KMS-11 (cell line): Measurements from ENCODE around the gene HCFC1.

Source experiments
- H2AFZ ChIP-seq: fragments of 200-600 bp; sonication (generic); 2 replicates; pipeline ENCODE4 v1.6.1; 2016; ENCODE audit warnings: antibody characterized with exemption, mixed run types, low read depth
- H3K27ac ChIP-seq: fragments of 200-600 bp; sonication (generic); 2 replicates; pipeline ENCODE4 v1.6.1; 2016; ENCODE audit warnings: mild to moderate bottlenecking, mixed run types
- H3K27me3 ChIP-seq: fragments of 200-600 bp; sonication (generic); 2 replicates; pipeline ENCODE4 v1.6.1; 2017; ENCODE audit warnings: mild to moderate bottlenecking, low read depth, mixed run types, moderate library complexity; ENCODE audit not compliant: insufficient read depth
- H3K36me3 ChIP-seq: fragments of 200-600 bp; sonication (generic); 2 replicates; pipeline ENCODE4 v1.6.1; 2017; ENCODE audit warnings: mild to moderate bottlenecking, mixed run types; ENCODE audit not compliant: insufficient read depth
- H3K4me1 ChIP-seq: fragments of 200-600 bp; sonication (generic); 2 replicates; pipeline ENCODE4 v1.6.1; 2016; ENCODE audit warnings: mild to moderate bottlenecking, low read depth, mixed run types; ENCODE audit not compliant: poor library complexity, severe bottlenecking
- H3K4me2 ChIP-seq: fragments of 200-600 bp; sonication (generic); 2 replicates; pipeline ENCODE4 v1.7.0; 2016; ENCODE audit warnings: mild to moderate bottlenecking, mixed run types
- H3K4me3 ChIP-seq: fragments of 200-600 bp; sonication (generic); IDR thresholded peaks from 2 replicates; pipeline ENCODE4 v1.6.1; 2017; ENCODE audit warnings: low read depth, low read length, mixed read lengths; ENCODE audit not compliant: insufficient read depth
- H3K79me2 ChIP-seq: fragments of 200-600 bp; sonication (generic); 2 replicates; pipeline ENCODE4 v1.6.1; 2016; ENCODE audit warnings: low read depth, mixed run types; ENCODE audit not compliant: insufficient read depth
- H3K9ac ChIP-seq: fragments of 200-600 bp; sonication (generic); 2 replicates; pipeline ENCODE4 v1.6.1; 2016; ENCODE audit warnings: mild to moderate bottlenecking, mixed run types
- H4K20me1 ChIP-seq: fragments of 200-600 bp; sonication (generic); 2 replicates; pipeline ENCODE4 v1.6.1; 2016; ENCODE audit warnings: mild to moderate bottlenecking, mixed run types; ENCODE audit not compliant: insufficient read depth
- TF ChIP-seq, protein P1 (sequence below): fragments of 200-600 bp; sonication (generic); conservative IDR thresholded peaks from 2 replicates; pipeline ENCODE4 v1.6.1; 2017; ENCODE audit warnings: low read depth, mild to moderate bottlenecking, antibody characterized with exemption, low read length, moderate library complexity, mixed read lengths

Gene HCFC1

DNA sequence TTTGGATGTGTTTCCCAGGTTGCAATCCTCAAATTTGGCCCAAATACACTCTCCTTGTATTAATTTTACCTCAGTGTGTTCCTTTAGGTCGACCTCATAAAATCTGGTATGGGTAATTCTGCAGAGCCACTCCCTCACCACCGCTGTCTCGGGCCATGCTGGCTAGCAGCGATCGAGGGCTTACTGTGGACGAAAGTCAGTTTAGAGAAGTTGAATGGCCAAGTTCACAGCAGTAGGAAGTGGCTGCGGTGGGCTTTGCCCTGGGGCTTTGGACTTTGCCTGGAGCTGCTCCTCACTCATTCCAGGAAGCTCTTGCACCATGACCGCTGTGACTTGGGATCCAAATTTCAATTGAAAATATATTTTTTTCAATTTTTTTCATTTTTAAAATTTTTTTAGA lies 20.6 kb upstream of the HCFC1 start:
- H3K4me2 ChIP-seq = no peak overlapping the region
- H3K4me1 ChIP-seq = peaks cover 8% of the 10 kb centered on the region
- H3K27me3 ChIP-seq = no peaks in the 10 kb centered on the region
- no peak overlapping the region for H3K4me3 ChIP-seq
- no peak overlapping the region for H3K27ac ChIP-seq
- no peaks in the 10 kb centered on the region for H4K20me1 ChIP-seq
- no peak overlapping the region for H3K9ac ChIP-seq
- no peaks in the 10 kb centered on the region for H3K36me3 ChIP-seq
- no peaks in the 10 kb centered on the region for H3K79me2 ChIP-seq
- TF ChIP-seq, protein P1, sequence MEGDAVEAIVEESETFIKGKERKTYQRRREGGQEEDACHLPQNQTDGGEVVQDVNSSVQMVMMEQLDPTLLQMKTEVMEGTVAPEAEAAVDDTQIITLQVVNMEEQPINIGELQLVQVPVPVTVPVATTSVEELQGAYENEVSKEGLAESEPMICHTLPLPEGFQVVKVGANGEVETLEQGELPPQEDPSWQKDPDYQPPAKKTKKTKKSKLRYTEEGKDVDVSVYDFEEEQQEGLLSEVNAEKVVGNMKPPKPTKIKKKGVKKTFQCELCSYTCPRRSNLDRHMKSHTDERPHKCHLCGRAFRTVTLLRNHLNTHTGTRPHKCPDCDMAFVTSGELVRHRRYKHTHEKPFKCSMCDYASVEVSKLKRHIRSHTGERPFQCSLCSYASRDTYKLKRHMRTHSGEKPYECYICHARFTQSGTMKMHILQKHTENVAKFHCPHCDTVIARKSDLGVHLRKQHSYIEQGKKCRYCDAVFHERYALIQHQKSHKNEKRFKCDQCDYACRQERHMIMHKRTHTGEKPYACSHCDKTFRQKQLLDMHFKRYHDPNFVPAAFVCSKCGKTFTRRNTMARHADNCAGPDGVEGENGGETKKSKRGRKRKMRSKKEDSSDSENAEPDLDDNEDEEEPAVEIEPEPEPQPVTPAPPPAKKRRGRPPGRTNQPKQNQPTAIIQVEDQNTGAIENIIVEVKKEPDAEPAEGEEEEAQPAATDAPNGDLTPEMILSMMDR = no peak
- no peak overlapping the region for H2AFZ ChIP-seq

DNA sequence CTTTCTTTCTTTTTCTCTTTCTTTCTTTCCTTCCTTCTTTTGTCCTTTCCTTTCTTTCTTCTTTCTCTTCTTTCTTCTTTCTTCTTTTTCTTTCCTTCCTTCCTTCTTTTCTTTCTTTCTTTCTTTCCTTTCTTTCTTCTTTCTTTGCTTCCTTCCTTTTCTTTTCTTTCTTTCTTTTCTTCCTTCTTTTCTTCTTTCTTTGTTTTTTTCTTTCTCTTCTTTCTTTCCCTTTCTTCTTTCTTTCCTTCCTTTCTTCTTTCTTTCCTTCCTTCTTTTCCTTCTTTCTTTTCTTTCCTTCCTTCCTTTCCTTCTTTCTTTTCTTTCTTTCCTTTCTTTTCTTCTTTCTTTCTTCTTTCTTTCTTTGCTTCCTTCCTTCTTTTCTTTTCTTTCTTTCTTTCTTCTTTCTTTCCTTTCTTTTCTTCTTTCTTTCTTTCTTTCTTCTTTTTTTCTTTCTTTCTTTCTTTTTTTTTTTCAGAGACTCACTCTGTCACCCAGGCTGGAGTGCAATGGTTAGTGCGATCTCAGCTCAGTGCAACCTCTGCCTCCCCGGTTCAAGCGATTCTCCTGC lies 19.5 kb upstream of the HCFC1 start:
- Histone ChIP-seq H3K36me3 (no peaks in the 10 kb centered on the region), H3K79me2 (no peaks in the 10 kb centered on the region), H3K9ac (no peak overlapping the region)

DNA sequence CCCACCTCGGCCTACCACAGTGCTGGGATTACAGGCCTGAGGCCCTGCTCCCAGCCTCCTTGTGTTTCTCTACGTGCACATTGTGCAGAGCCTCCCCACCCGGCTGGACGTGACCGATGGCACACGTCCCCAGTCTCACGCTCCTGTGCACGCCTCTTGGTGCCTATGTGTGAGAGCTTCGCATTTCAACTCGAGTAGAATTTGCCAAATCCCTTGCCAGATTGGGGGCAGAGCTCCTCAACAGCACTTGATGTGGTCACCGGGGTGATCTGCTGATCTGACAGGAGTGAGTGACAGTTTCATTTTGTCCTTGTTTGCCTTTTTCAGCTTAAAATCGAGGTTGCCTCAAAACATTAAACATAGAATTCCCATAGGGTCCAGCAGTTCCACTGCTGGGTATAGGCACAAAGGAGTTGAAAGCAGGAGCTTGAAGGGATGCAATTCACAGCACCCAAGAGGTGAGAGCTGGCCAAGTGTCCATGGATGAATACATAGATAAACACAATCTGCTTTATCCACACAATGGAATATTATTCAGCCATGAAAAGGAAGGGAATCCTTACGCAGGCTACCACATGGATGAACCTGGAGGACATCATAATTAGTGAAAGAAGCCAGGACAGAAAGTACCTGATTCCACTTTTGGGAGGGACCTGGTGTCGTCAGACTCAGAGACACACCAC lies 18.5 kb upstream of the HCFC1 start:
- Histone ChIP-seq H3K79me2 (no peaks in the 10 kb centered on the region), H3K4me2 (no peak overlapping the region), H3K36me3 (no peaks in the 10 kb centered on the region), H4K20me1 (no peaks in the 10 kb centered on the region), H3K4me1 (peaks cover 24% of the 10 kb centered on the region), H3K4me3 (no peak overlapping the region), H3K27ac (no peak overlapping the region), H2AFZ (no peak overlapping the region), H3K9ac (no peak overlapping the region), H3K27me3 (no peaks in the 10 kb centered on the region)
- TF ChIP-seq, protein P1 = no peak

More for the DNA sequence above, 19.5 kb upstream of the HCFC1 start:
- no peak overlapping the region for H2AFZ ChIP-seq
- no peaks in the 10 kb centered on the region for H4K20me1 ChIP-seq
- peaks cover 18% of the 10 kb centered on the region for H3K4me1 ChIP-seq
- H3K27me3 ChIP-seq = no peaks in the 10 kb centered on the region
- H3K27ac ChIP-seq = no peak overlapping the region
- TF ChIP-seq, protein P1 = no peak
- no peak overlapping the region for H3K4me3 ChIP-seq
- H3K4me2 ChIP-seq = no peak overlapping the region

DNA sequence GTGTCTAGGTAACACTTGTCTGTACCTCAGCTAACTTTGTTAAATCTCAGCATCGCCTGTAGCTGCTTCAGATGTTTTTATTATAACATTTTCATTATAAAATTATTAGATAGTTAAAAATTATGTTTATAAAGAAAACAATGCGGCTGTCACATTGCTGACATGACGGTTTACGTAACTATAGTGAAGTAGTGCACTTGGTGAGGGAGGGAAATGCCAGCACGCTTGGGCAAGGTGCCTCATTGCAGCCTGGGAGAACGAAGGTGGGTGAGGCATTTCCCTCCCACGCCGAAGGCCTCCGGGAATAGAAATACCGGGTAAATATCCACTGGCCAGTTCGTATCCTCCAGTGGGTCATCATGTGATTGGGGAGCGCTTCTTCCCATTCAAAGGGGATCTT lies 16.9 kb upstream of the HCFC1 start:
- Histone ChIP-seq H3K27me3 (no peaks in the 10 kb centered on the region), H4K20me1 (no peaks in the 10 kb centered on the region), H3K79me2 (no peaks in the 10 kb centered on the region), H3K36me3 (no peaks in the 10 kb centered on the region), H3K4me1 (peaks cover 39% of the 10 kb centered on the region), H3K4me2 (no peak overlapping the region), H3K9ac (no peak overlapping the region), H2AFZ (no peak overlapping the region), H3K4me3 (no peak overlapping the region), H3K27ac (no peak overlapping the region)
- TF ChIP-seq, protein P1 = no peak
